Gastrocnemius medialis (tissue), 4 donors: ENCODE data around the gene EIF4EBP2. TPM values are rescaled to one million over a fixed set of nuclear protein-coding genes. Genes with fewer than 3 reads are reported as not detected.

ENCODE experiments used
- ATAC-seq, 2 donors: fragments of 150-250 bp; one replicate each; pipeline ENCODE4 v1.9.1; 2016
- DNase-seq, 2 donors: peaks; one replicate each; pipeline ENCODE4 v3.0.0-alpha.2; 2019
- H3K27ac ChIP-seq, 4 donors: fragments of 200-600 bp; sonication (generic); 1 replicate in 1 of 4; 2 replicates in 3 of 4; pipeline ENCODE4 v1.5.1; 2016 to 2018; ENCODE audit warnings: mild to moderate bottlenecking in 2 of 4, moderate library complexity in 1 of 4
- H3K27me3 ChIP-seq, 3 donors: fragments of 200-600 bp; sonication (generic) in 2 of 3; 1 replicate in 1 of 3; 2 replicates in 2 of 3; pipeline versions ENCODE4 v1.5.1 to v1.6.0; 2016 to 2019; ENCODE audit warnings: mild to moderate bottlenecking in 1 of 3, moderate library complexity in 1 of 3
- H3K36me3 ChIP-seq, 2 donors: fragments of 200-600 bp; sonication (generic) in 1 of 2; one replicate each; pipeline ENCODE4 v1.5.1; 2017 to 2018
- H3K4me1 ChIP-seq, 2 donors: fragments of 200-600 bp; sonication (generic) in 1 of 2; one replicate each; pipeline ENCODE4 v1.5.1; 2016 to 2017; ENCODE audit warnings: mild to moderate bottlenecking in 2 of 2
- H3K4me3 ChIP-seq, 4 donors: fragments of 200-600 bp; sonication (generic) in 3 of 4; 1 replicate in 1 of 4; 2 replicates in 3 of 4; pipeline ENCODE4 v1.5.1; 2016 to 2019; ENCODE audit warnings: mild to moderate bottlenecking in 2 of 4
- H3K9me3 ChIP-seq, 3 donors: fragments of 200-600 bp; sonication (generic) in 2 of 3; 1 replicate in 1 of 3; 2 replicates in 2 of 3; pipeline ENCODE4 v1.5.1; 2016 to 2019
- POLR2A ChIP-seq, 2 donors: fragments of 450-650 bp; IDR thresholded peaks; one replicate each; pipeline ENCODE4 v1.6.1; 2017; ENCODE audit warnings: antibody characterized with exemption in 2 of 2, mild to moderate bottlenecking in 2 of 2, moderate library complexity in 2 of 2
- in situ Hi-C, 4 donors: fragments of 200-750 bp; cut with MboI; loops; one replicate each; pipeline versions ENCODE4 v1.15.0 to v1.8.0; 2017; ENCODE audit warnings: low sequenced_read_pairs in 4 of 4
- intact Hi-C: fragments of 100-400 bp; cut with DNase I; formaldehyde crosslinking; loops from one replicate; pipeline ENCODE4 v1.15.1; 2023; ENCODE audit warnings: low total_unique reads
- total RNA-seq, 4 donors: library from RNA; depleted of rRNA; stranded (reverse); fragments of >200 nt; gene quantifications; one replicate each; pipeline versions ENCODE4 v1.1.0 to v1.2.3, GENCODE V29; 2016
- TF ChIP-seq, protein P1 (sequence below), 5 experiments: fragments of 450-650 bp in 3 of 5; fragments of 200-600 bp in 2 of 5; sonication (generic) in 2 of 5; IDR thresholded peaks in 4 of 5; conservative IDR thresholded peaks in 1 of 5; 1 replicate in 4 of 5; 2 replicates in 1 of 5; pipeline ENCODE4 v1.5.1; 2016 to 2019; ENCODE audit warnings: antibody characterized with exemption in 5 of 5, mild to moderate bottlenecking in 3 of 5, moderate library complexity in 3 of 5

Gene EIF4EBP2, protein sequence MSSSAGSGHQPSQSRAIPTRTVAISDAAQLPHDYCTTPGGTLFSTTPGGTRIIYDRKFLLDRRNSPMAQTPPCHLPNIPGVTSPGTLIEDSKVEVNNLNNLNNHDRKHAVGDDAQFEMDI
- 100 to 1,000 TPM in 3 of 4 donors, 10 to 100 TPM in 1; 58.4 to 141 (median 107) TPM for total RNA-seq

DNA sequence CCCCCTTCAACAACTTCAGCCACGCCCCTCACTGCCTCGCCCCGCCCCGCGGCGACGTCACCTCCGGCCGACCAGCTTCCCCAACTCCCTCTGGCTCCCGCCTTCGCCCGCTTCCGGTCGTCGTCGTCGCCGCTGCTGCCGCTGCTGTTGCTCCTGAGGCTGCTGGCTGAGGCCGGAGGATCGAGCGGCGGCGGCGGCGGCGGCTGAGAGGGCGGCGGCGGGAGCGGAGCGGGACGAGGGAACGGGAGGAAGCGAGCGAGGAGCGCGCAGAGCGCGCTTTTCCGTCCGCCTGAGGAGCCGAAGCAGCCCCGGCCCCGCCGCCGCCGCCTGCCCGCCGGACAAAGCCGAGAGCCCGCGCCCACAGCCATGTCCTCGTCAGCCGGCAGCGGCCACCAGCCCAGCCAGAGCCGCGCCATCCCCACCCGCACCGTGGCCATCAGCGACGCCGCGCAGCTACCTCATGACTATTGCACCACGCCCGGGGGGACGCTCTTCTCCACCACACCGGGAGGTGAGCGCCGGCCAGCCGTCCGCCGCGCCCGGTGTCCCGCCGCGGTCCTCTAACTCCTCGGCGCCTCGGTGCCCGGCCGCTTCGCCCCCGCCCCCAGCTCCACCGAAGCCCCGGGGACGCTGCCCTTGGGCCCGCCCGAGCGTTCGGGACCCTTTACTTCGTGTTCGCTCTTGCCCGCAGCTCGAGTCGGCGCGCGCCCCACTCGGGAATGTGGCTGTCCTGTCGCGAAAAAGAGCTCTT, at the start of gene EIF4EBP2:
Gene EIF4EBP2, plus strand, starts transcription at position 110 of the 751 bp plus-strand sequence. Its CDS starts 257 bp downstream, at position 367.
- in situ Hi-C loops, result no loop called here
- TF ChIP-seq, protein P1, sequence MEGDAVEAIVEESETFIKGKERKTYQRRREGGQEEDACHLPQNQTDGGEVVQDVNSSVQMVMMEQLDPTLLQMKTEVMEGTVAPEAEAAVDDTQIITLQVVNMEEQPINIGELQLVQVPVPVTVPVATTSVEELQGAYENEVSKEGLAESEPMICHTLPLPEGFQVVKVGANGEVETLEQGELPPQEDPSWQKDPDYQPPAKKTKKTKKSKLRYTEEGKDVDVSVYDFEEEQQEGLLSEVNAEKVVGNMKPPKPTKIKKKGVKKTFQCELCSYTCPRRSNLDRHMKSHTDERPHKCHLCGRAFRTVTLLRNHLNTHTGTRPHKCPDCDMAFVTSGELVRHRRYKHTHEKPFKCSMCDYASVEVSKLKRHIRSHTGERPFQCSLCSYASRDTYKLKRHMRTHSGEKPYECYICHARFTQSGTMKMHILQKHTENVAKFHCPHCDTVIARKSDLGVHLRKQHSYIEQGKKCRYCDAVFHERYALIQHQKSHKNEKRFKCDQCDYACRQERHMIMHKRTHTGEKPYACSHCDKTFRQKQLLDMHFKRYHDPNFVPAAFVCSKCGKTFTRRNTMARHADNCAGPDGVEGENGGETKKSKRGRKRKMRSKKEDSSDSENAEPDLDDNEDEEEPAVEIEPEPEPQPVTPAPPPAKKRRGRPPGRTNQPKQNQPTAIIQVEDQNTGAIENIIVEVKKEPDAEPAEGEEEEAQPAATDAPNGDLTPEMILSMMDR (IDR thresholded peaks at IDR 0.05 in 4 of 5, conservative IDR thresholded peaks at IDR 0.05 in 1 of 5), result no peak
- TF ChIP-seq POLR2A (IDR thresholded peaks at IDR 0.05), result peak; percentile 99
- intact Hi-C loops, result loop anchor here (1.0 to 5.0 kb wide), 3 partner anchors 22 to 78 kb away; partner anchors contain the start of gene LRRC20

GRCh38 chr10:70354556-70354955, 49.4 kb upstream of the EIF4EBP2 start:
- H3K27ac ChIP-seq, result no peak overlapping the region
- TF ChIP-seq POLR2A (IDR thresholded peaks at IDR 0.05), result no peak
- TF ChIP-seq, protein P1 (IDR thresholded peaks at IDR 0.05 in 4 of 5, conservative IDR thresholded peaks at IDR 0.05 in 1 of 5), result no peak
- intact Hi-C loops, result no loop called here
- no peak overlapping the region for H3K4me3 ChIP-seq
- no peak for DNase-seq
- in situ Hi-C loops, result no loop called here
- H3K36me3 ChIP-seq, result no peaks in the 10 kb centered on the region
- H3K9me3 ChIP-seq, result no peaks in the 10 kb centered on the region
- ATAC-seq, result no peak
- no peaks in the 10 kb centered on the region for H3K27me3 ChIP-seq
- H3K4me1 ChIP-seq, result peaks cover 22 to 37% of the 10 kb centered on the region in 2 donors

More for the DNA sequence above, at the start of gene EIF4EBP2:
- H3K4me1 ChIP-seq, result peaks cover 36 to 42% of the 10 kb centered on the region in 2 donors
- peak within 1 kb of the TSS; percentile 93 to 99 (median 96) for H3K27ac ChIP-seq
- H3K9me3 ChIP-seq, result no peaks in the 10 kb centered on the region
- DNase-seq, result peak; percentile 98 to 99
- no peaks in the 10 kb centered on the region for H3K27me3 ChIP-seq
- H3K36me3 ChIP-seq, result no peaks in the 10 kb centered on the region
- peak within 1 kb of the TSS; percentile 83 to 98 (median 87) for H3K4me3 ChIP-seq
- peak; percentile 76 to 78 for ATAC-seq

GRCh38 chr10:70355051-70356021, 48.6 kb upstream of the EIF4EBP2 start:
- Histone ChIP-seq H3K36me3 (no peaks in the 10 kb centered on the region), H3K4me1 (peaks cover 22 to 31% of the 10 kb centered on the region in 2 donors), H3K9me3 (no peaks in the 10 kb centered on the region), H3K4me3 (no peak overlapping the region), H3K27me3 (no peaks in the 10 kb centered on the region), H3K27ac (peak overlapping the region in 1 of 4 donors; percentile 25)
- no peak for TF ChIP-seq POLR2A (IDR thresholded peaks at IDR 0.05)
- TF ChIP-seq, protein P1 (IDR thresholded peaks at IDR 0.05 in 4 of 5, conservative IDR thresholded peaks at IDR 0.05 in 1 of 5), result no peak
- DNase-seq, result no peak
- intact Hi-C loops, result no loop called here
- no peak for ATAC-seq
- in situ Hi-C loops, result no loop called here

DNA sequence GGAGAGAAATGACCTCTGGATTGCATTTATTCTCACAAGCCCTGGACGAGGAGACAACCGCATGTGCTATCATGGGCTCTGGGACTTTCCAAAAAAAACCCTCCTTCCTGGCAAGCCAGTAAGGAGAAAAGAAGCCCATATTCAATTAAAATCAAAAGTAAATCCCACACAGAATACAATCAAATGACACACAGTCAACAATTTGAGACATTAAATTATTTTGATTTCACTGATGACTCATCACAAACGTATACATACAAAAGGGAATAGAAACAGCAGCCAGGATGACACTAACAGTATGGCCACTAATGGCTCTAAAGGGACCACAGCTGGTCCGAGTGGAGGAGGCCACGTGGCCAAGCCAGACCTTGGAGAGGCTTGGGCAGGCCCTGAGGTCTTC, 46.4 kb upstream of the EIF4EBP2 start:
- intact Hi-C loops (no loop called here), in situ Hi-C loops (no loop called here)
- H3K4me1 ChIP-seq, result peaks cover 22 to 26% of the 10 kb centered on the region in 2 donors
- H3K9me3 ChIP-seq, result no peaks in the 10 kb centered on the region
- TF ChIP-seq, protein P1 (IDR thresholded peaks at IDR 0.05 in 4 of 5, conservative IDR thresholded peaks at IDR 0.05 in 1 of 5), result no peak
- no peak for TF ChIP-seq POLR2A (IDR thresholded peaks at IDR 0.05)
- peak overlapping the region; percentile 50 to 73 (median 60) for H3K27ac ChIP-seq
- DNase-seq (no peak), ATAC-seq (peak in 1 of 2 donors; percentile 28)
- no peaks in the 10 kb centered on the region for H3K36me3 ChIP-seq
- H3K27me3 ChIP-seq, result no peaks in the 10 kb centered on the region
- H3K4me3 ChIP-seq, result no peak overlapping the region
